GM12878 (cell line): ENCODE measurements around the gene PNISR. TPM values are rescaled to one million over a fixed set of nuclear protein-coding genes. Genes with fewer than 3 reads are reported as not detected.

Source experiments
- CHD4 ChIP-seq: fragments of 200-600 bp; sonication (generic); IDR thresholded peaks from 2 replicates; pipeline ENCODE4 v1.6.1; 2016; ENCODE audit warnings: mild to moderate bottlenecking
- FOS ChIP-seq: IDR thresholded peaks from 3 replicates; pipeline ENCODE4 v1.6.1; 2011; ENCODE audit warnings: borderline replicate concordance; ENCODE audit not compliant: insufficient read length; ENCODE audit errors: extremely low read depth
- HDAC2 ChIP-seq: fragments of 200-600 bp; sonication (generic); IDR thresholded peaks from 2 replicates; pipeline ENCODE4 v1.6.1; 2017
- JUNB ChIP-seq: IDR thresholded peaks from 2 replicates; pipeline ENCODE4 v1.6.1; 2016; ENCODE audit warnings: antibody characterized with exemption, mild to moderate bottlenecking
- KDM1A ChIP-seq: fragments of 200-600 bp; sonication (generic); IDR thresholded peaks from 2 replicates; pipeline ENCODE4 v1.6.1; 2016; ENCODE audit warnings: borderline replicate concordance
- LARP7 ChIP-seq: fragments of 450-650 bp; IDR thresholded peaks from 2 replicates; pipeline ENCODE4 v1.6.1; 2017; ENCODE audit warnings: mild to moderate bottlenecking
- MAX ChIP-seq: IDR thresholded peaks from 2 replicates; pipeline ENCODE4 v1.6.1; 2012; ENCODE audit warnings: low read depth, low read length, improper control_type of control experiment
- NRF1 ChIP-seq: conservative IDR thresholded peaks from 2 replicates; pipeline ENCODE4 v1.6.1; 2011; ENCODE audit warnings: mild to moderate bottlenecking, low read depth, low read length, improper control_type of control experiment
- PML ChIP-seq: IDR thresholded peaks from 2 replicates; pipeline ENCODE4 v1.6.1; 2012; ENCODE audit warnings: low read length, inconsistent platforms
- PRDM15 ChIP-seq: fragments of 450-650 bp; formaldehyde crosslinking; IDR thresholded peaks from 2 replicates; pipeline ENCODE4 v1.4.0; 2020; ENCODE audit warnings: mild to moderate bottlenecking, moderate library complexity
- RB1 ChIP-seq: fragments of 450-650 bp; formaldehyde crosslinking; IDR thresholded peaks from 2 replicates; pipeline ENCODE4 v1.6.1; 2017; ENCODE audit warnings: mild to moderate bottlenecking, borderline replicate concordance
- SIX5 ChIP-seq: IDR thresholded peaks from 2 replicates; pipeline ENCODE4 v1.6.1; 2011; ENCODE audit warnings: mild to moderate bottlenecking, low read depth, low read length, moderate library complexity; ENCODE audit not compliant: severe bottlenecking
- SMAD1 ChIP-seq: fragments of 450-650 bp; IDR thresholded peaks from 2 replicates; pipeline ENCODE4 v1.6.1; 2018; ENCODE audit warnings: mild to moderate bottlenecking, low read depth; ENCODE audit not compliant: partially characterized antibody
- ZNF384 ChIP-seq: IDR thresholded peaks from 2 replicates; pipeline ENCODE4 v1.6.1; 2012; ENCODE audit warnings: low read depth, mild to moderate bottlenecking, low read length, improper control_type of control experiment, borderline replicate concordance
- polyA plus RNA-seq, 11 experiments: library from polyadenylated mRNA; depleted of rRNA in 4 of 11; unstranded in 6 of 11; stranded (reverse) in 5 of 11; fragments of >200 nt; fragmentation: Nextera tagmentation in 4 of 11; fragmentation: Illumina TruSeq in 1 of 11; extraction: Ambion mirVana in 4 of 11; extraction: Trizol in 1 of 11; gene quantifications; 1 replicate in 1 of 11; 2 replicates in 10 of 11; pipeline versions ENCODE4 v1.2.1 to v1.2.3, GENCODE V29; 2011 to 2016; ENCODE audit warnings: inconsistent platforms in 2 of 11, missing spikeins in 2 of 11, low read depth in 1 of 11
- total RNA-seq, 4 experiments: library from RNA; depleted of rRNA in 3 of 4; stranded (reverse); fragments of >200 nt in 3 of 4; fragmentation: Illumina TruSeq in 1 of 4; extraction: Trizol in 1 of 4; gene quantifications; 2 replicates each; pipeline versions ENCODE4 v1.2.1 to v1.2.3, GENCODE V29; 2013 to 2021
- TF ChIP-seq, protein P1 (sequence below): IDR thresholded peaks from 2 replicates; pipeline ENCODE4 v1.6.1; 2011; ENCODE audit warnings: low read depth, mild to moderate bottlenecking, low read length, moderate library complexity, borderline replicate concordance; ENCODE audit errors: extremely low read depth
- TF ChIP-seq, protein P2 (sequence below): fragments of 450-650 bp; IDR thresholded peaks from 2 replicates; pipeline ENCODE4 v1.6.1; 2016; ENCODE audit warnings: mild to moderate bottlenecking
- TF ChIP-seq, protein P3 (sequence below): IDR thresholded peaks from 2 replicates; pipeline ENCODE4 v1.6.1; 2011; ENCODE audit warnings: borderline replicate concordance, low read depth, mild to moderate bottlenecking, moderate library complexity, mixed read lengths, low read length; ENCODE audit not compliant: insufficient read depth; ENCODE audit errors: extremely low read length
- TF ChIP-seq, protein P4 (sequence below): fragments of 450-650 bp; IDR thresholded peaks from 2 replicates; pipeline ENCODE4 v1.6.1; 2018; ENCODE audit warnings: mild to moderate bottlenecking, low read depth, moderate library complexity; ENCODE audit not compliant: partially characterized antibody

The PNISR gene
- total and polyA plus RNA-seq, 10 of the 15 experiments (the other 5 are each of a cell fraction or from before 2014, with no cell fraction given) = 79.1 to 180 (median 105) TPM

DNA sequence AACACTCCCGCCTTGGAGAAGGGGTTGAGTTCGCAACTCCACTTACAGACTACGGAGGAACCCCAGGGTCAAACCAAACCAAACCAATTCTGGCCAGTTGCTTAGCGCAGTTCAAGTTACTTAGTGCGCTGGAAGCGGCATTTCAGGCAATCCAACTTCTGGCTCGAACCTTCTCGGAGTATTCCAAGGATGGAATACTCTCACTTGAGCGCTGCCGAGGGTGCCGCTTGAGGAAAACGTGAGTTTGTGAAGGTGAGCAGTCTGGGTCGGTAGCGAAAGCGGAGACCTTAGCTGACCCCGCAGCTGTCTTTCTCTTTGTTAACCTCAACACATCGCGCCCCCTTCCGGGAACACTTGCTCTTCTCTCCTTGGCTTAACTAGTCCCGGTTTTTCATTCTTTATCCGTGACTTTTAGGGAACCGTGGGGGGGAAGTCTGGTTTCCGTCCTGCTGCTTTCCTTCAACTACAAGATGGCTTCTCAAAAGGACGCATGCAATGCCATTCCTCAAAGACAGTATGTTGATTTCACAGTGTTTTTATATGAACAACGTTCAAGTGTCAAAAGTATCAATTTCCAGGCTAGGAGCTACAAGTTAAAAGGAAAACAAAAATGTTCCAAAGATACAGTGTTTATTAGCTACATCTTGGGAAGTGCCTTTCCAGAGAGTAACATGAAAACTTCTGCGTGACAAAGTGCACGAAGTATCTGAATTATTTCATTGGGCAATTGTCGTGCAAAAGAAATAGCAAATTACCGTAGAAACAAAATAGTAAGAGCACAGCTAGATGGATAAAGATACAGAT, 741 bp upstream of the PNISR start (continued):
- TF ChIP-seq ZNF384 (no peak), CHD4 (no peak), JUNB (no peak), LARP7 (no peak; the same call in 1 of the 2 replicates), KDM1A (no peak), RB1 (0 out of 2 replicates have a peak, but pooled peaks have one; percentile 44), PML (no peak), SMAD1 (peak; percentile 16), SIX5 (no peak), NRF1 (no peak), MAX (no peak; the same call in 1 of the 2 replicates), FOS (no peak), PRDM15 (CRISPR knock-in tag) (no peak), HDAC2 (no peak)
- TF ChIP-seq, protein P1, sequence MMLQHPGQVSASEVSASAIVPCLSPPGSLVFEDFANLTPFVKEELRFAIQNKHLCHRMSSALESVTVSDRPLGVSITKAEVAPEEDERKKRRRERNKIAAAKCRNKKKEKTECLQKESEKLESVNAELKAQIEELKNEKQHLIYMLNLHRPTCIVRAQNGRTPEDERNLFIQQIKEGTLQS = no peak
- TF ChIP-seq, protein P2, sequence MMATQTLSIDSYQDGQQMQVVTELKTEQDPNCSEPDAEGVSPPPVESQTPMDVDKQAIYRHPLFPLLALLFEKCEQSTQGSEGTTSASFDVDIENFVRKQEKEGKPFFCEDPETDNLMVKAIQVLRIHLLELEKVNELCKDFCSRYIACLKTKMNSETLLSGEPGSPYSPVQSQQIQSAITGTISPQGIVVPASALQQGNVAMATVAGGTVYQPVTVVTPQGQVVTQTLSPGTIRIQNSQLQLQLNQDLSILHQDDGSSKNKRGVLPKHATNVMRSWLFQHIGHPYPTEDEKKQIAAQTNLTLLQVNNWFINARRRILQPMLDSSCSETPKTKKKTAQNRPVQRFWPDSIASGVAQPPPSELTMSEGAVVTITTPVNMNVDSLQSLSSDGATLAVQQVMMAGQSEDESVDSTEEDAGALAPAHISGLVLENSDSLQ = no peak
- TF ChIP-seq, protein P3, sequence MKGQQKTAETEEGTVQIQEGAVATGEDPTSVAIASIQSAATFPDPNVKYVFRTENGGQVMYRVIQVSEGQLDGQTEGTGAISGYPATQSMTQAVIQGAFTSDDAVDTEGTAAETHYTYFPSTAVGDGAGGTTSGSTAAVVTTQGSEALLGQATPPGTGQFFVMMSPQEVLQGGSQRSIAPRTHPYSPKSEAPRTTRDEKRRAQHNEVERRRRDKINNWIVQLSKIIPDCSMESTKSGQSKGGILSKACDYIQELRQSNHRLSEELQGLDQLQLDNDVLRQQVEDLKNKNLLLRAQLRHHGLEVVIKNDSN = no peak
- TF ChIP-seq, protein P4, sequence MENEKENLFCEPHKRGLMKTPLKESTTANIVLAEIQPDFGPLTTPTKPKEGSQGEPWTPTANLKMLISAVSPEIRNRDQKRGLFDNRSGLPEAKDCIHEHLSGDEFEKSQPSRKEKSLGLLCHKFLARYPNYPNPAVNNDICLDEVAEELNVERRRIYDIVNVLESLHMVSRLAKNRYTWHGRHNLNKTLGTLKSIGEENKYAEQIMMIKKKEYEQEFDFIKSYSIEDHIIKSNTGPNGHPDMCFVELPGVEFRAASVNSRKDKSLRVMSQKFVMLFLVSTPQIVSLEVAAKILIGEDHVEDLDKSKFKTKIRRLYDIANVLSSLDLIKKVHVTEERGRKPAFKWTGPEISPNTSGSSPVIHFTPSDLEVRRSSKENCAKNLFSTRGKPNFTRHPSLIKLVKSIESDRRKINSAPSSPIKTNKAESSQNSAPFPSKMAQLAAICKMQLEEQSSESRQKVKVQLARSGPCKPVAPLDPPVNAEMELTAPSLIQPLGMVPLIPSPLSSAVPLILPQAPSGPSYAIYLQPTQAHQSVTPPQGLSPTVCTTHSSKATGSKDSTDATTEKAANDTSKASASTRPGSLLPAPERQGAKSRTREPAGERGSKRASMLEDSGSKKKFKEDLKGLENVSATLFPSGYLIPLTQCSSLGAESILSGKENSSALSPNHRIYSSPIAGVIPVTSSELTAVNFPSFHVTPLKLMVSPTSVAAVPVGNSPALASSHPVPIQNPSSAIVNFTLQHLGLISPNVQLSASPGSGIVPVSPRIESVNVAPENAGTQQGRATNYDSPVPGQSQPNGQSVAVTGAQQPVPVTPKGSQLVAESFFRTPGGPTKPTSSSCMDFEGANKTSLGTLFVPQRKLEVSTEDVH = no peak
